DND-41 (cell line): ENCODE data around the gene R3HDM1.

Experiments used
- CTCF ChIP-seq: IDR thresholded peaks from 2 replicates; pipeline ENCODE4 v1.5.1; 2012; ENCODE audit warnings: borderline replicate concordance, low read length, moderate library complexity, mild to moderate bottlenecking; ENCODE audit not compliant: poor library complexity, severe bottlenecking; ENCODE audit errors: extremely low read depth
- EZH2 ChIP-seq: IDR thresholded peaks from 3 replicates; pipeline ENCODE4 v1.6.1; 2012; ENCODE audit warnings: borderline replicate concordance, low read depth, mild to moderate bottlenecking, moderate library complexity, low read length, inconsistent platforms; ENCODE audit not compliant: severe bottlenecking

GRCh38 chr2:135685361-135685760 lies 154.1 kb downstream of the R3HDM1 start:
- no peak for TF ChIP-seq CTCF
- no peak for TF ChIP-seq EZH2
